Prostate gland (tissue), 2 donors: ENCODE data around the gene RNF41. TPM values are rescaled to one million over a fixed set of nuclear protein-coding genes. Genes with fewer than 3 reads are reported as not detected.

ENCODE experiments used
- DNase-seq: peaks from one replicate; pipeline ENCODE4 v3.0.0-alpha.2; 2019; ENCODE audit warnings: low spot score
- H3K27ac ChIP-seq, 2 donors: fragments of 200-600 bp; sonication (generic); 2 replicates each; pipeline ENCODE4 v1.5.1; 2017 to 2019
- H3K27me3 ChIP-seq: fragments of 200-600 bp; sonication (generic); replicated peaks from 2 replicates; pipeline ENCODE4 v1.5.1; 2019; ENCODE audit not compliant: insufficient read depth
- H3K36me3 ChIP-seq, 2 donors: fragments of 200-600 bp; sonication (generic); 1 replicate in 1 of 2; 2 replicates in 1 of 2; pipeline versions ENCODE4 v1.5.1 to v1.8.1; 2017 to 2019
- H3K4me1 ChIP-seq: fragments of 200-600 bp; sonication (generic); replicated peaks from 2 replicates; pipeline ENCODE4 v1.5.1; 2019
- H3K4me3 ChIP-seq, 2 donors: fragments of 200-600 bp; sonication (generic); 2 replicates each; pipeline ENCODE4 v1.5.1; 2017 to 2019
- H3K9me3 ChIP-seq: fragments of 200-600 bp; sonication (generic); 2 replicates; pipeline ENCODE4 v1.5.1; 2017
- CTCF ChIP-seq, 4 experiments: fragments of 200-600 bp in 2 of 4; fragments of 450-650 bp in 2 of 4; sonication (generic) in 2 of 4; IDR thresholded peaks; 1 replicate in 3 of 4; 2 replicates in 1 of 4; pipeline ENCODE4 v1.5.1; 2016 to 2019; ENCODE audit warnings: antibody characterized with exemption in 4 of 4, mild to moderate bottlenecking in 2 of 4, moderate library complexity in 2 of 4
- POLR2A ChIP-seq: fragments of 450-650 bp; IDR thresholded peaks from one replicate; pipeline ENCODE4 v1.6.1; 2016; ENCODE audit warnings: antibody characterized with exemption, mild to moderate bottlenecking
- POLR2AphosphoS5 ChIP-seq: sonication (generic); formaldehyde crosslinking; IDR thresholded peaks from one replicate; pipeline ENCODE4 v1.6.1; 2017; ENCODE audit warnings: antibody characterized with exemption
- WGBS: methylation state at CpG from one replicate; pipeline ENCODE4 v1.1.5; 2018; 5-methylcytosine and 5-hydroxymethylcytosine counted together
- intact Hi-C: fragments of 100-400 bp; cut with DNase I; formaldehyde crosslinking; loops from one replicate; pipeline ENCODE4 v1.14.2; 2022
- total RNA-seq, 2 donors: library from RNA; depleted of rRNA; stranded (reverse); fragments of >200 nt; gene quantifications; one replicate each; pipeline ENCODE4 v1.1.0, GENCODE V29; 2016

Gene RNF41
- total RNA-seq, 2 donors from 2014 or later: 74.4 to 90.4 TPM

GRCh38 chr12:56224102-56224701 lies 2.5 kb upstream of the RNF41 start, which contains the start of gene NABP2:
TSS of gene NABP2 (plus strand) at chr12:56224342. CDS start at chr12:56224857, 515 bp downstream.
- H3K36me3 ChIP-seq: no peaks in the 10 kb centered on the region
- DNase-seq: peak; percentile 98
- no peaks in the 10 kb centered on the region for H3K4me1 ChIP-seq
- H3K9me3 ChIP-seq: no peaks in the 10 kb centered on the region
- intact Hi-C loops: loop anchor here (2.0 kb wide), 2 partner anchors 31 to 105 kb away; partner anchors contain the start of gene ZC3H10
- H3K27ac ChIP-seq: peak within 1 kb of the TSS; percentile 75 to 99
- TF ChIP-seq POLR2A (peak; percentile 42), POLR2AphosphoS5 (peak; percentile 97), CTCF (IDR thresholded peaks at IDR 0.05) (peak; percentile 82 to 99 (median 96))
- no peaks in the 10 kb centered on the region for H3K27me3 ChIP-seq
- WGBS: under 1% methylated on average over 41 of the region's 41 CpGs
- H3K4me3 ChIP-seq: peak within 1 kb of the TSS; percentile 46 to 47

GRCh38 chr12:56223571-56224101 lies 1.9 kb upstream of the RNF41 start:
- no peak for TF ChIP-seq CTCF (IDR thresholded peaks at IDR 0.05)
- no peak for TF ChIP-seq POLR2A
- no peak for TF ChIP-seq POLR2AphosphoS5
- Histone ChIP-seq H3K4me3 (peak overlapping the region in 1 of 2 donors; percentile 47), H3K36me3 (no peaks in the 10 kb centered on the region), H3K27me3 (no peaks in the 10 kb centered on the region), H3K9me3 (no peaks in the 10 kb centered on the region), H3K27ac (peak overlapping the region; percentile 75 to 99), H3K4me1 (no peaks in the 10 kb centered on the region)
- 30% methylated on average over 15 of the region's 15 CpGs for WGBS
- intact Hi-C loops: loop anchor here (2.0 kb wide), 2 partner anchors 31 to 105 kb away; partner anchors contain the start of gene ZC3H10
- DNase-seq: no peak

GRCh38 chr12:56222531-56222895 lies 791 bp upstream of the RNF41 start:
- peak overlapping the region; percentile 99 for H3K27ac ChIP-seq
- H3K4me3 ChIP-seq: peak overlapping the region; percentile 74 to 93
- intact Hi-C loops: no loop called here
- 17% methylated on average over 4 of the region's 4 CpGs for WGBS
- no peak for DNase-seq
- no peaks in the 10 kb centered on the region for H3K9me3 ChIP-seq
- H3K36me3 ChIP-seq: no peaks in the 10 kb centered on the region
- TF ChIP-seq POLR2AphosphoS5 (no peak), CTCF (IDR thresholded peaks at IDR 0.05) (no peak), POLR2A (no peak)
- no peaks in the 10 kb centered on the region for H3K4me1 ChIP-seq
- H3K27me3 ChIP-seq: no peaks in the 10 kb centered on the region

GRCh38 chr12:56221232-56221756 lies 428 bp downstream of the RNF41 start:
- DNase-seq: peak; percentile 53
- Histone ChIP-seq H3K9me3 (no peaks in the 10 kb centered on the region), H3K27ac (peak overlapping the region; percentile 99), H3K27me3 (no peaks in the 10 kb centered on the region), H3K36me3 (no peaks in the 10 kb centered on the region), H3K4me3 (peak overlapping the region; percentile 74 to 93), H3K4me1 (no peaks in the 10 kb centered on the region)
- intact Hi-C loops: no loop called here
- WGBS: 0% methylated on average over 21 of the region's 21 CpGs
- TF ChIP-seq CTCF (IDR thresholded peaks at IDR 0.05): no peak
- no peak for TF ChIP-seq POLR2AphosphoS5
- TF ChIP-seq POLR2A: no peak
